GM12873 (cell line): ENCODE results near the gene NAA25.

Experiments
- CTCF ChIP-seq: IDR thresholded peaks from 2 replicates; pipeline ENCODE4 v1.5.1; 2012; ENCODE audit warnings: low read depth, mild to moderate bottlenecking, moderate library complexity, low read length, control low read depth; ENCODE audit not compliant: insufficient read depth; ENCODE audit errors: missing control alignments

The NAA25 gene

GRCh38 chr12:112115259-112116045 is 6.9 kb upstream of the NAA25 start:
- no peak for TF ChIP-seq CTCF

GRCh38 chr12:112112409-112113133 is 4.0 kb upstream of the NAA25 start:
- TF ChIP-seq CTCF: no peak

GRCh38 chr12:112111931-112112330 is 3.3 kb upstream of the NAA25 start:
- no peak for TF ChIP-seq CTCF

- no peak for TF ChIP-seq CTCF
These were observed 1.0 kb downstream of the NAA25 start for GRCh38 chr12:112107306-112108201.

- TF ChIP-seq CTCF: no peak
These were observed 2.7 kb downstream of the NAA25 start for GRCh38 chr12:112105891-112106290.

- TF ChIP-seq CTCF: no peak
These were observed 4.7 kb downstream of the NAA25 start for GRCh38 chr12:112103758-112104503.
